PFSK-1 (cell line): ENCODE data around the gene GLT8D2.

Experiments
- FOXP2 ChIP-seq: optimal IDR thresholded peaks from 2 replicates; pipeline ENCODE3; 2011; ENCODE audit warnings: borderline replicate concordance, control low read depth, inconsistent platforms; ENCODE audit not compliant: insufficient read depth; ENCODE audit errors: extremely low read length, extremely low read depth
- POLR2AphosphoS5 ChIP-seq: IDR thresholded peaks from 2 replicates; pipeline ENCODE4 v1.6.1; 2012; ENCODE audit warnings: low read depth, mild to moderate bottlenecking, control low read depth, low read length, moderate library complexity
- SIN3A ChIP-seq: IDR thresholded peaks from 2 replicates; pipeline ENCODE4 v1.6.1; 2012; ENCODE audit warnings: mild to moderate bottlenecking, low read length, moderate library complexity, borderline replicate concordance; ENCODE audit not compliant: insufficient read depth
- TAF1 ChIP-seq: IDR thresholded peaks from 2 replicates; pipeline ENCODE4 v1.6.1; 2012; ENCODE audit warnings: low read length, control low read depth, borderline replicate concordance; ENCODE audit not compliant: insufficient read depth
- TF ChIP-seq, protein P1 (sequence below), 2 experiments: IDR thresholded peaks; 2 replicates each; pipeline versions ENCODE4 v1.6.1 to v1.8.0; 2011 to 2012; ENCODE audit warnings: low read depth in 2 of 2, low read length in 2 of 2, control low read depth in 1 of 2, inconsistent platforms in 1 of 2, mild to moderate bottlenecking in 1 of 2, moderate library complexity in 1 of 2; ENCODE audit not compliant: insufficient read depth in 1 of 2

DNA sequence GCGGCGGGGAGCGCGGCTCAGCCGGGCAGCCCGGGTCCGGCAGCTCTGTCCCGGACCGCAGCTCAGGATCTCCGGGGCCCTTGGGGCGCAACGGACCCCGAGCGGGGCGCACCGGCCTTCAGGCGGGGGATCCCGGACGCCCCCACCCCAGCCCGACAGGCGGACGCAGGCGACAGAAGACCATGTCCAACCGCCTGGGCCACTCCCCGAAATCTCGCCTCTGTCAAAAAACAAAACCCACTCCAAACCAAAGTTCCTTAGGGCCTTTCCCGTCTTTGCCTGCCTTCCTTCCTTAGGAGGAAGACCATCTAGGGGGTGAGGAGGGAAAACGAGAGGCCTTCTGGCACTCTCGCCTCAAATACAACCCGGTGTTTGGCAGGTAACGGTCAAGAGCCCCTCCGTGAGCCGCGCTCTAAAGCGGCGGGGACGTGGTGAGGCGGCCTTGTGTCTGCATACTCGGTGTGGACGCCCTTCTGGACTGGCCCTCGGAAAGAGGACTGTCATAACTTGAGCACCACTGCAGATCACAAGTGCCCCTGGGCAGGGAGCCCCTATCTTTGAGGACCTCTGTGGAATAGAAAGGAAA, 14.9 kb upstream of the GLT8D2 start:
- TF ChIP-seq FOXP2 (no peak), SIN3A (0 out of 2 replicates have a peak, but pooled peaks have one; percentile 4), POLR2AphosphoS5 (no peak), TAF1 (no peak)
- TF ChIP-seq, protein P1, sequence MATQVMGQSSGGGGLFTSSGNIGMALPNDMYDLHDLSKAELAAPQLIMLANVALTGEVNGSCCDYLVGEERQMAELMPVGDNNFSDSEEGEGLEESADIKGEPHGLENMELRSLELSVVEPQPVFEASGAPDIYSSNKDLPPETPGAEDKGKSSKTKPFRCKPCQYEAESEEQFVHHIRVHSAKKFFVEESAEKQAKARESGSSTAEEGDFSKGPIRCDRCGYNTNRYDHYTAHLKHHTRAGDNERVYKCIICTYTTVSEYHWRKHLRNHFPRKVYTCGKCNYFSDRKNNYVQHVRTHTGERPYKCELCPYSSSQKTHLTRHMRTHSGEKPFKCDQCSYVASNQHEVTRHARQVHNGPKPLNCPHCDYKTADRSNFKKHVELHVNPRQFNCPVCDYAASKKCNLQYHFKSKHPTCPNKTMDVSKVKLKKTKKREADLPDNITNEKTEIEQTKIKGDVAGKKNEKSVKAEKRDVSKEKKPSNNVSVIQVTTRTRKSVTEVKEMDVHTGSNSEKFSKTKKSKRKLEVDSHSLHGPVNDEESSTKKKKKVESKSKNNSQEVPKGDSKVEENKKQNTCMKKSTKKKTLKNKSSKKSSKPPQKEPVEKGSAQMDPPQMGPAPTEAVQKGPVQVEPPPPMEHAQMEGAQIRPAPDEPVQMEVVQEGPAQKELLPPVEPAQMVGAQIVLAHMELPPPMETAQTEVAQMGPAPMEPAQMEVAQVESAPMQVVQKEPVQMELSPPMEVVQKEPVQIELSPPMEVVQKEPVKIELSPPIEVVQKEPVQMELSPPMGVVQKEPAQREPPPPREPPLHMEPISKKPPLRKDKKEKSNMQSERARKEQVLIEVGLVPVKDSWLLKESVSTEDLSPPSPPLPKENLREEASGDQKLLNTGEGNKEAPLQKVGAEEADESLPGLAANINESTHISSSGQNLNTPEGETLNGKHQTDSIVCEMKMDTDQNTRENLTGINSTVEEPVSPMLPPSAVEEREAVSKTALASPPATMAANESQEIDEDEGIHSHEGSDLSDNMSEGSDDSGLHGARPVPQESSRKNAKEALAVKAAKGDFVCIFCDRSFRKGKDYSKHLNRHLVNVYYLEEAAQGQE (IDR thresholded peaks at IDR 0.05; ENCODE audit: insufficient read depth in 1 of 2, low read depth in 2 of 2, low read length in 2 of 2) = no peak
